Breast epithelium (tissue), 3 donors: ENCODE results near the gene MREG.

ENCODE experiments used
- POLR2A ChIP-seq: fragments of 450-650 bp; IDR thresholded peaks from one replicate; pipeline ENCODE4 v1.6.1; 2016; ENCODE audit warnings: antibody characterized with exemption, mild to moderate bottlenecking, moderate library complexity
- POLR2AphosphoS5 ChIP-seq, 3 donors: sonication (generic); formaldehyde crosslinking; IDR thresholded peaks; one replicate each; pipeline ENCODE4 v1.6.1; 2017; ENCODE audit warnings: antibody characterized with exemption in 3 of 3
- TF ChIP-seq, protein P1 (sequence below), 3 donors: fragments of 450-650 bp; IDR thresholded peaks; one replicate each; pipeline ENCODE4 v1.5.1; 2016 to 2017; ENCODE audit warnings: antibody characterized with exemption in 3 of 3, mild to moderate bottlenecking in 3 of 3, moderate library complexity in 3 of 3

DNA sequence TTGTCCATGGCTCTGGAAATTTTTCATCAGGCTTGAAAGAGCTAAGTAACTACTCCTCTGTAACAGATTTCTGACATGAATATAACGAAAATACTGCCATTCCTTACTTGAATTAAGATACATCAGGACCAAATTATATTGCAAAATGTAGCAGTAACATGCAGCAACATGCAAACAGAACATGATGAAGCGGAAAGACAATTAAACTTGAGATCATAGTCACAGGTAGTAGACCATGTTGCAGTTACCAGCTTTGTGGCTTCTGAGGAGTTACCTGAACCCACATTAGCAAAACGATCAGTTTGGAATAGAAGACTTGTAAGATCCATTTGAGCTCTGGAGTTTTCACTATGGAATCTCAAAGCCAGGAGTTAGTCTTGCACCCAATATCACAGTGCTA lies 76.2 kb downstream of the MREG start:
- TF ChIP-seq POLR2A, result no peak
- TF ChIP-seq POLR2AphosphoS5 (IDR thresholded peaks at IDR 0.05), result no peak
- TF ChIP-seq, protein P1, sequence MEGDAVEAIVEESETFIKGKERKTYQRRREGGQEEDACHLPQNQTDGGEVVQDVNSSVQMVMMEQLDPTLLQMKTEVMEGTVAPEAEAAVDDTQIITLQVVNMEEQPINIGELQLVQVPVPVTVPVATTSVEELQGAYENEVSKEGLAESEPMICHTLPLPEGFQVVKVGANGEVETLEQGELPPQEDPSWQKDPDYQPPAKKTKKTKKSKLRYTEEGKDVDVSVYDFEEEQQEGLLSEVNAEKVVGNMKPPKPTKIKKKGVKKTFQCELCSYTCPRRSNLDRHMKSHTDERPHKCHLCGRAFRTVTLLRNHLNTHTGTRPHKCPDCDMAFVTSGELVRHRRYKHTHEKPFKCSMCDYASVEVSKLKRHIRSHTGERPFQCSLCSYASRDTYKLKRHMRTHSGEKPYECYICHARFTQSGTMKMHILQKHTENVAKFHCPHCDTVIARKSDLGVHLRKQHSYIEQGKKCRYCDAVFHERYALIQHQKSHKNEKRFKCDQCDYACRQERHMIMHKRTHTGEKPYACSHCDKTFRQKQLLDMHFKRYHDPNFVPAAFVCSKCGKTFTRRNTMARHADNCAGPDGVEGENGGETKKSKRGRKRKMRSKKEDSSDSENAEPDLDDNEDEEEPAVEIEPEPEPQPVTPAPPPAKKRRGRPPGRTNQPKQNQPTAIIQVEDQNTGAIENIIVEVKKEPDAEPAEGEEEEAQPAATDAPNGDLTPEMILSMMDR (IDR thresholded peaks at IDR 0.05), result no peak
